HG03095 (cell line): Measurements from ENCODE around the gene APLP2.
A peak's percentile ranks its signal among the peaks of the same experiment; 100 is the strongest.

Experiments
- ATAC-seq: cut with Tn5 transposase; IDR thresholded peaks from one replicate; pipeline ENCODE4 v1.9.1; 2021; ENCODE audit warnings: moderate library complexity; ENCODE audit not compliant: unreplicated experiment

The APLP2 gene

GRCh38 chr11:130144141-130144540 lies 74.4 kb downstream of the APLP2 start:
- ATAC-seq = no peak

GRCh38 chr11:130144861-130145281 lies 75.2 kb downstream of the APLP2 start:
- no peak for ATAC-seq

GRCh38 chr11:130145311-130145812 lies 75.7 kb downstream of the APLP2 start:
- no peak for ATAC-seq

- ATAC-seq = no peak
These were observed 76.5 kb downstream of the APLP2 start for GRCh38 chr11:130145975-130146776.

GRCh38 chr11:130146796-130147195 lies 77.1 kb downstream of the APLP2 start:
- no peak for ATAC-seq

- no peak for ATAC-seq
These were observed 79.2 kb downstream of the APLP2 start for GRCh38 chr11:130148796-130149326.

GRCh38 chr11:130150790-130151189 lies 81.1 kb downstream of the APLP2 start:
- peak; percentile 67 for ATAC-seq

- ATAC-seq = peak; percentile 48
These were observed 81.5 kb downstream of the APLP2 start for GRCh38 chr11:130151196-130151595.

- no peak for ATAC-seq
These were observed 86.7 kb downstream of the APLP2 start for GRCh38 chr11:130156108-130157022.

- no peak for ATAC-seq
These were observed 87.4 kb downstream of the APLP2 start for GRCh38 chr11:130157101-130157500.

GRCh38 chr11:130157840-130158239 lies 88.1 kb downstream of the APLP2 start:
- no peak for ATAC-seq

- ATAC-seq = no peak
These were observed 89.4 kb downstream of the APLP2 start for GRCh38 chr11:130159139-130159538.

GRCh38 chr11:130159657-130160497 lies 90.2 kb downstream of the APLP2 start, which contains the start of gene ST14:
ST14 (plus strand) TSS chr11:130159782; CDS start chr11:130159980, 198 bp downstream.
- no peak for ATAC-seq

GRCh38 chr11:130160498-130161155 lies 90.9 kb downstream of the APLP2 start:
- no peak for ATAC-seq

GRCh38 chr11:130161441-130162145 lies 91.9 kb downstream of the APLP2 start:
- no peak for ATAC-seq

GRCh38 chr11:130162733-130163132 lies 93.0 kb downstream of the APLP2 start:
- ATAC-seq = no peak

GRCh38 chr11:130163346-130164220 lies 93.9 kb downstream of the APLP2 start:
- no peak for ATAC-seq

GRCh38 chr11:130164221-130164570 lies 94.5 kb downstream of the APLP2 start:
- no peak for ATAC-seq
